ENCODE data around the gene UTS2B.

Gene UTS2B

GRCh38 chr3:191321019-191321767, 9.1 kb downstream of the UTS2B start:
- no peak for DNase-seq

GRCh38 chr3:191320316-191320715, 10.0 kb downstream of the UTS2B start:
- DNase-seq, result no peak

GRCh38 chr3:191316876-191317603, 13.3 kb downstream of the UTS2B start:
- no peak for DNase-seq

- no peak for DNase-seq
Observed at GRCh38 chr3:191314109-191314728, 16.1 kb downstream of the UTS2B start.

GRCh38 chr3:191313296-191313695, 17.0 kb downstream of the UTS2B start:
- DNase-seq, result no peak

GRCh38 chr3:191307341-191307740, 23.0 kb downstream of the UTS2B start:
- DNase-seq, result no peak

- DNase-seq, result no peak
Observed at GRCh38 chr3:191306428-191306827, 23.9 kb downstream of the UTS2B start.

- DNase-seq, result peak in 1 of 14 donors; percentile 5
Observed at GRCh38 chr3:191303596-191303995, 26.7 kb downstream of the UTS2B start.

GRCh38 chr3:191302451-191302850, 27.9 kb downstream of the UTS2B start:
- DNase-seq, result no peak

- DNase-seq, result no peak
Observed at GRCh38 chr3:191301782-191302411, 28.4 kb downstream of the UTS2B start.

GRCh38 chr3:191301017-191301416, 29.3 kb downstream of the UTS2B start:
- DNase-seq, result no peak

- no peak for DNase-seq
Observed at GRCh38 chr3:191300422-191300821, 29.9 kb downstream of the UTS2B start.

GRCh38 chr3:191298846-191299245, 31.5 kb downstream of the UTS2B start:
- DNase-seq, result no peak

GRCh38 chr3:191296041-191296541, 34.2 kb downstream of the UTS2B start:
- no peak for DNase-seq

- no peak for DNase-seq
Observed at GRCh38 chr3:191294291-191294690, 36.0 kb downstream of the UTS2B start.

- DNase-seq, result no peak
Observed at GRCh38 chr3:191292243-191293015, 37.9 kb downstream of the UTS2B start.

GRCh38 chr3:191290311-191291025, 39.9 kb downstream of the UTS2B start:
- DNase-seq, result no peak

GRCh38 chr3:191283400-191283799, 46.9 kb downstream of the UTS2B start:
- no peak for DNase-seq

GRCh38 chr3:191282251-191283185, 47.8 kb downstream of the UTS2B start:
- DNase-seq, result no peak

GRCh38 chr3:191280882-191281281, 49.4 kb downstream of the UTS2B start:
- no peak for DNase-seq

Data from C1 segment of cervical spinal cord (tissue), 14 donors.